GM12873 (cell line): ENCODE measurements around the gene PRKCSH.

ENCODE experiments used
- TF ChIP-seq, protein P1 (sequence below): IDR thresholded peaks from 2 replicates; pipeline ENCODE4 v1.5.1; 2012; ENCODE audit warnings: low read depth, mild to moderate bottlenecking, moderate library complexity, low read length, control low read depth; ENCODE audit not compliant: insufficient read depth; ENCODE audit errors: missing control alignments

PRKCSH gene

GRCh38 chr19:11400798-11401197, 34.6 kb upstream of the PRKCSH start:
- TF ChIP-seq, protein P1, sequence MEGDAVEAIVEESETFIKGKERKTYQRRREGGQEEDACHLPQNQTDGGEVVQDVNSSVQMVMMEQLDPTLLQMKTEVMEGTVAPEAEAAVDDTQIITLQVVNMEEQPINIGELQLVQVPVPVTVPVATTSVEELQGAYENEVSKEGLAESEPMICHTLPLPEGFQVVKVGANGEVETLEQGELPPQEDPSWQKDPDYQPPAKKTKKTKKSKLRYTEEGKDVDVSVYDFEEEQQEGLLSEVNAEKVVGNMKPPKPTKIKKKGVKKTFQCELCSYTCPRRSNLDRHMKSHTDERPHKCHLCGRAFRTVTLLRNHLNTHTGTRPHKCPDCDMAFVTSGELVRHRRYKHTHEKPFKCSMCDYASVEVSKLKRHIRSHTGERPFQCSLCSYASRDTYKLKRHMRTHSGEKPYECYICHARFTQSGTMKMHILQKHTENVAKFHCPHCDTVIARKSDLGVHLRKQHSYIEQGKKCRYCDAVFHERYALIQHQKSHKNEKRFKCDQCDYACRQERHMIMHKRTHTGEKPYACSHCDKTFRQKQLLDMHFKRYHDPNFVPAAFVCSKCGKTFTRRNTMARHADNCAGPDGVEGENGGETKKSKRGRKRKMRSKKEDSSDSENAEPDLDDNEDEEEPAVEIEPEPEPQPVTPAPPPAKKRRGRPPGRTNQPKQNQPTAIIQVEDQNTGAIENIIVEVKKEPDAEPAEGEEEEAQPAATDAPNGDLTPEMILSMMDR, result no peak

DNA sequence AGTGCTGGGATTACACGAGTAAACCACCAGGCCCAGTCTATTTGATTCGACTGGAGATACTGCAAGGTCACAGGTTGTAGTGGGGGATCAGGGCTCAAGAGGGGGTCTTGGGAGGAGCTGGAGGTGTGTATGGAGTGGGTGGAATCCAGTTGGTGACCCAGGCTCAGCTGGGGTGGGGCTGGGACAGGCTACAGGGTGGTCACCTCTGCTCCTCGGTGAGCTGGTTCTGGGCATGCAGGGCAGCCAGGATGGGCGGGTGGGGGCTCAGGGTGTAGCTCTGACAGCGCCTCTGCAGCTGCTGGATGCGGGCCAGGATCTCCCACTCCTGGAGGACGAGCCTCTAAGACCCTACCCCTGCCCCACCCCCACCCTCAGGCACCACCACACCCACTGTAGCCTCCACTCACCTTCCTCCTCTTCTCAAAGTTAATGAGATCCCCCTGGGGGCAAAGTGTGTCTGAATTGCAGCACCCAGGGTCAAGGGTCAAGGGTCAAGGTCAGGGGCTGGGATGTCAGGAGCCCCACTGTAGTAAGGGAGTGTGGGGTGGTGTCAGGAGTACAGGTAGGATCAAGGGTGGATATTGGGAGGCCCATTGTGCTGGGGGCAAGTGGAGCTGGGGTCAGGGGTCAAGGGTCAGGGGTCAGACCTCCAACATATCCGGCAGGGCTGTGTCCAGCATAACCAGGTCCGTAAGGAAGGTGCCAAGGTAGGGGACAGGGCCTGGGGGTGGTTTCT, 33.5 kb upstream of the PRKCSH start:
- TF ChIP-seq, protein P1, result no peak

DNA sequence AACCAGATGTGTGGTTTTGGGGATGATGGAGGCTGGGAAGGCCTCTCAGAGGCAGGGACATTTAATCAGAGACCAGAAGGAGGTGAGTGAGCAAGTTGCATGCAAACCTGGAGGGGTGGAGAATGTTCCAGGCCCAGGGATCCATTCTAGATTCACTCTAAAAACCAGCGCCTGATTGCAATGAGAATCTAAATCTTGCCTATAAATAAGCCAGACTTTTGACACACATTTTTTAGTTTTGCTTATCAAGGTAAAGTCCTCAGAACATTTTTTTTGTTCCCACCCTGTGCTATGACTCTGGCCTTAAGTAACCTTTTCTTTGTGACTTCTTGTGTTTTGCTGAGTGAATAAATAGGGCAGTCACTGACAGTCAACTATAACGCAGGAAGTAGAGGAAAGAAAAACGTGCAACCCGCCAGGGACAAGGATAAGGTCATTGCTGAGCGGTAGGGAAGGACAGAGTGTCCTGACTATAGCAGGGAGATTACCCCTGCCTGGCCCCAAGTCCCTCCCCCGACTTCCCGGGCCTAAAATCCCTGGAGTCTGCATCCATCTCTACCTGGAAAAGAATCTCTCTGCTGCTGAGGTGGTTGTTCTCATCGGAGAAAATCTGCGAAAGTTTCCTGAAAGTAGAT, 30.7 kb upstream of the PRKCSH start:
- TF ChIP-seq, protein P1, result no peak

DNA sequence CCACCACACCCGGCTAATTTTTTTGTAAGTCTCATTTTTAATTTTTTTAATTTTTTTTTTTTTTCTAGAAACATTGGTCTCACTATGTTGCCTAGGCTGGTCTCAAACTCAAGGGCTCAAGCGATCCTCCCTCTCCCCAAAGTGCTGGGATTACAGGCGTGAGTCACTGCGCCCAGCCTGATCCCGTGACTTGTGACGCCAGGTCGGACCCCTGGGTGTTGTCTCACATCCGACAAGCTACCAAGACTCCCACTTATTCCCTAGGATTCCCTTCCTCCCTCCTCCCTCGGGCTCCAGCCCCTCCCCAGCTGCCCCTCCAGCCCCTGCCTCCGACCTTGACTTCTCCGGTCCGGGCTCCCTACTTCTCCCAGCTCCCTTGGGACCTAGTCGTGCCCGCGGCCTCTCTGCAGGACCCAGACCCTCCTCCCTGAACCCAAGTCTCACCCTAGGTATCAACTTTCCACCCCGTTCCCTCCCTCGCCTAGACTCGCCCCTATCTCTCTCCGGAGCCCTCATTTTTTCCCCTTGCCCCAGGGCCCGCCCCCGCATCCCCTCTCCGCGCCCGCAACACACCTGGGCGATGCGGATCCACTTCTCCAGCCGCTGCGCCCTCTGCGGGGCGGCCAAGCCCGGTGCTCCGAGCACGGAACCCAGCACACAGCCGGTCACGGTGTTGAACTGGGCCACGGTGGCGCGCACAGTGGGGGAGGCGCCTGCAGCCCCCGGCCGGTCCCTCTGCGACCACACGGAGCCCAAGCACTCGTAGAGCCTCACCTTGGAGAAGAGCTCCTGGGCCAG, 29.4 kb upstream of the PRKCSH start:
- TF ChIP-seq, protein P1, result peak; percentile 9

DNA sequence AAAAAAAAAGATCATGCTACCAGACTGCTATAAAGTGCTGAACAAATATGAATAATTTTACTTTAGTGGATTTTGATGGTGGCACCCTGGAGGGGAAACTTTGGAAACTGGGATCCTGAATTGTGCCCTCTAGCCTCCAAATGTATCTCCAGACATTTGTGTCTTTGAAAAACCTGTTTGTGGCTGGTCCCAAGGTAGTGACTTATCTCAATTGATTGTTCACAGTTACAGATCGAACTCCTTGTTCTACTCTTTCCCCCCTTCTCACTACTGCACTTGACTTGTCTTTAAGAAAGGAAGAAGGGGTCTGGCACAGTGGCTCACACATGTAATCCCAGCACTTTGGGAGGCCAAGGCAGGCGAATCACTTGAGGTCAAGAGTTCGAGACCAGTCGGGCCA, 26.8 kb upstream of the PRKCSH start:
- TF ChIP-seq, protein P1, result no peak

DNA sequence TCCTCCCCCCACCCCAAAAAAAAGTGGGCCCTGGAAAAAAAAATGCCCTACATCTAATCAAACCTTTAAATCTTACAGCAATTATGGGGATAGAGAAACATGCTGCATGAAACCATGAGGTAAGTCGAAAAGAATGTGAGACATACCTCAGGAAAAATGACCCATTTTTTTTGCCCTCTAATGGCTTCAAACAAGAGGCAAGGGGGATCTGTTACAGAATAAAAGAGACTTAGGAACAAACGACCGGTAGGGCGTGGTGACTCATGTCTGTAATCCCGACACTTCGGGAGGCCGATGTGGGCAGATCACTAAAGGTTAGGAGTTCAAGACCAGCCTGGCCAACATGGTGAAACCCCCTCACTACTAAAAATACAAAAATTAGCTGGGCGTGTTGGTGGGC, 24.8 kb upstream of the PRKCSH start:
- TF ChIP-seq, protein P1, result no peak

DNA sequence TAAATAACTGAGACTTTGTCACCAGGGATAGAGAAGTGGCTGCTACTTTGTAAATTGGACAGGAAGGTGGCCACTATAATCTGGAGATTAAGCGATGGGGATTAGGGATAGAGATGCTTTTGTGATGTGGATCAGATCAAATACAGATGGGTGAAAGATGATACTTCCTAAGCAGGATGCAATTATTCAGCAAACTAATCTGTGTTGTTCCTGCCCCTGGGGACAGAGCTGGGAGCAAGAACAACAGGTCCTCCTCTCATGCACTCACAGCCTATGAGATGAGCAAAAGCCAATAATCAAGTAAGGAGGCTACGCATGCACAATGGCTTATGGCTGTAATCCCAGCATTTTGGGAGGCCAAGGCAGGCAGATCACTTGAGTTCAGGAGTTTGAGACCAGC, 20.9 kb upstream of the PRKCSH start:
- TF ChIP-seq, protein P1, result no peak
